CMK (cell line): ENCODE measurements around the gene PLCB4.

Experiments
- DNase-seq: peaks from one replicate; pipeline ENCODE4 v3.0.0-alpha.2; 2010; ENCODE audit warnings: low read depth

PLCB4 gene

DNA sequence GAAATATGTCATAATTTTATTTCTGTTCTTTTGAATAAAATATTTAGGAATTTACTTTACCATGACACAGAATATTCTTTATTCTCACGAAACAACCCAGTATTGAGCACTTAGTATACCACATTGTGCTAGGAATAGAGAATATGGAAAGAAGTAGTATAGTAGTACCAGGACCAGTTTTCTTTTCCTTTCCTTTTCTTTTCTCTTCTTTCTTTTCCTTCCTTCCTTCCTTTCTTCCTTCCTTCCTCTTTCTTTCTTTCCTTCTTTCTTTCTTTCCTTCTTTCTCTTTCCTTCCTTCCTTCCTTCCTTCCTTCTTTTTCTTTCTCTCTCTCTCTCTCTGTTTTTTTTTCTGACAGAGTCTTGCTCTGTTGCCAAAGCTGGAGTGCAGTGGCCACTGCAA lies 7.5 kb upstream of the PLCB4 start:
- no peak for DNase-seq

DNA sequence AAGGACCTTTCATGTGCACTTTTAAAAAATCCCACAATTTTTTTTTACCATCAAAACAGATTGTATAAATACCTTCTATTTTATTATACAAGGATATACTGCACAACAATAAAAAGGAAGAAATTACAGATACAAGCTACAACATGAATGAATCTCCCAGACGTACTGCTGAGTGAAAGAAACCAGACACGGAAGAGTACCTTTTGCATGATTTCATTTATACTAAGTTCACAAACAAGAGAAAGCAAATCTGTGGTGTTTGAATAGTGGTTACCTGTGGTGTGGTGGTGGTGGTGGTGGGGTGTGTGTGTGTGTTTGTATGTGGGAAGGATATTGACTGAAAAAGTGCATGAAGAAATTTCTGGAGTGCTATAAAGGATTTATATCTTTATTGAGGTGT lies 6.8 kb upstream of the PLCB4 start:
- no peak for DNase-seq

DNA sequence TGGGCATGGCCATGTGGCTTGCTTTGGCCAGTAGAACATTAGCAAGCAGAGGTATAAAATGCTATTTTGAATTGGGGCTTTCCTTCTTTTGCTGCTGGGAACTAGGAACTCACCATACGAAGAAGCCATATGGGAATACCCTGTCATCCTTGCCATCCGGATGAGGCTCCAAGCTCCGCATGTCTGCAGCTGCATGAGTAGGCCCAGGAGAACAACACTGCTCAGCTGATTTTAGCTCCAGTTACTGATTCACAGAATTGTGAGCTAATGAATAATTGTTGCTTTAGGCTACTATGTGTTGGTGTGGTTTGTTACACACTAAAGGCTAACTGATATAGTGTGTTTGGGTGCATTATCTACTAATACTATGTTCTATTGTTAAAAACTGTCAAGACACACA lies 2.7 kb upstream of the PLCB4 start:
- DNase-seq = no peak

DNA sequence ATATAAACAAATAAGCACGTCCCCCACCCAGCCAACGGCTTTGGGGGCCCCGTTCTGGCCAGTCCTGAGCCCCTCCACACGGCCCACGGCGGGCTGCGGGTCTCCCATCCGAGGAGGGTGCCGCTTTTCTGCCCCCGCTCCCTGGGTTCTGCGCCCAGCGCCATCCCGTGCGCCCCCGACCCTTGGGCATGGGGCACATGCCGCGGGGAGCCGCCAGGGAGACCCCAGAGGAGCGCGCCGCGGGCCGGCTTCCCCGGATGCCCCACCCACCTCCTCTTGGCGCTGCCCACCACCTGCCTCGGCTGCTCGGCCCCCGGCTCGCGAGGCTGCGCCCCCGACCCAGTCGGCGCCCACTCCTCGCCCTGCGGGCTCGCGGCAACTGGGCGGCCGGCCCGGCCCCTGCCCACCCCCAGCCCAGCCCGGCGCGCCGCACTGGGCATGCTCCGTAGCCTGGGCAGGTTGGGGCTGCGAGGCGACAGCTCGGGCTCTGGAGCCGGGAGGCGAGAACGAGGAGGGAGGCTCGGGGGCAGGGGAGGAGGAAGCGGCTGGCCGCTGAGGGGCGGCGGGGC lies 570 bp upstream of the PLCB4 start:
- peak; percentile 9 for DNase-seq

DNA sequence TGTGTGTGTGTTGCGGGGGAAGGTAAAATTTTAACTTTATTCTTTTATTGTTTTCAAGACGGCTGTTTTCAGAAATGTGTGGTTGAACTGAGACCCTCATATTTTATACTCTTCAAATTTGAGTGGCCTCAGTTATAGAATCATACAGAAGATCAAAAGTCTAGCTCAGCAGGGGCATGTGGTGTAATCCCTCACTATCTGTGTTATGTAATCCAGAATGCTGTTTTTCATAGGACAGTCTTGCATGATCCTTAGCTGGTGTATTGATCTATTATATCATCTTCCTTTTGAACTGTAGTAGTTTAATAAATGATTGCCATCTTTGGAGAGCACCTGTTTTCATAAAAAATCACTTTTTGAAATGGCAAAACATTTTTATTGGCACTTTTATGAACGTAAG lies 1.4 kb downstream of the PLCB4 start:
- no peak for DNase-seq

DNA sequence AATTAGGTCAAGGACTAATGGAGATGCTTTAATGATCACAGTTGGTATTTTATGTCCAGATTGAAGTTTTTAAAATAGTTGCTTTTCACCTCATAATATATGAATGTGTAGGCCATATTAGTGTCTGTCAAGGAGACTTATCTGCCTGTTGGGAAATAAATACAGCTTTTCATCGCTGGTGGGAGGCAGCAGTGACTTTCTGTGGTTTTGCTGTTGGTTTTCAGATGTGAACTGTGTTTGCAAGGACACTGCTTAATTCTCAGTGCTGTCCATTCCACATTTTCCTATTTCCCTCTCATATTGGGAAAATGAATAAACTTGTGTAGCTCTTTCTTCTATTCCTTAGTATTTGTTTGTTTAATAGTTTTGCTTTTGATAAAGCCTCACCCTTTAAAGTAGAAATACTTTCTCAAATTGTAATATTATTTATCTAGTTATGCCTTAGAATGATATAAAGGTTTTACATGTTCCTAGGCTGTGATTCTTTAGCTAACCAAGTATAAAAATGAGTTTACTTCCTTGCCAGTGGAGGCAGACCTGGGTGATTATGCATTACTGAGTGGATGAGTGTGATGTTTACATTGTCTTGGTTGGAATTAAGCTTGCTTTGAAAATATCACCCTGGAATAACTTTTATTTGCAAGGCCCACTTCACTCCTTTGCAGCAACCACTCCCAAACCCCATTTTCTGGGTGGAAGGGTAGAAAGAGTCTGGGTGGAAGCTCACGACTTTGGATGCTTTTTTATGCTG lies 3.3 kb downstream of the PLCB4 start:
- no peak for DNase-seq

DNA sequence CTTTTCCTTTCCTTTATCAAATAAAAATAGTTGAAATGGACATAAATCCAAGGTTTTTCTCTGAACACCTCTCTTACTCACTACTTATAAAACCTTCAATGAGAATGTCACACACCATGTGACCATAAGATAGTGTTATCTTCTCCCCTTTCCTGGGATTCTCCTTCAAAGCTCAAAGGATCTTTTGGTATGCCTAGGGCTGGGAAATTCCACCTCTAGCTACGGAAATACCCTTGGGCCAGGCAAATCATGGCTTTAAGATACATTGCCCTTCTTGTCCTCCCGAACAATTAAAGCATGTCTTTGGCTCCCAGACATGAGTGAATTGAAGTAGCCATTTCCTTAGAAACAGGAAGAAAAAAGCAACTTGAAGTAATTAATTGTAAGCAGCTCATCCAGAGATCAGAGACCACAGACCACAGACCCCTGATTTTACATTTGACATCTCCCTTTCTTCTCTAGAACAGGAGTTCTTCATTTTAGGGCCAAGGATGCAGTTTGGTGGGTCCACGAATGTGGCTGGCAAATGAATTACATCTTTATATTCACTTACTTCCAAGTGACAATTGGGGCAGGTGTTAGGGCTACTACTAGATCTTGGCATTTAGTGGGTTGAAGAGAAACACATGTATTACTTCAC lies 4.1 kb downstream of the PLCB4 start:
- no peak for DNase-seq

DNA sequence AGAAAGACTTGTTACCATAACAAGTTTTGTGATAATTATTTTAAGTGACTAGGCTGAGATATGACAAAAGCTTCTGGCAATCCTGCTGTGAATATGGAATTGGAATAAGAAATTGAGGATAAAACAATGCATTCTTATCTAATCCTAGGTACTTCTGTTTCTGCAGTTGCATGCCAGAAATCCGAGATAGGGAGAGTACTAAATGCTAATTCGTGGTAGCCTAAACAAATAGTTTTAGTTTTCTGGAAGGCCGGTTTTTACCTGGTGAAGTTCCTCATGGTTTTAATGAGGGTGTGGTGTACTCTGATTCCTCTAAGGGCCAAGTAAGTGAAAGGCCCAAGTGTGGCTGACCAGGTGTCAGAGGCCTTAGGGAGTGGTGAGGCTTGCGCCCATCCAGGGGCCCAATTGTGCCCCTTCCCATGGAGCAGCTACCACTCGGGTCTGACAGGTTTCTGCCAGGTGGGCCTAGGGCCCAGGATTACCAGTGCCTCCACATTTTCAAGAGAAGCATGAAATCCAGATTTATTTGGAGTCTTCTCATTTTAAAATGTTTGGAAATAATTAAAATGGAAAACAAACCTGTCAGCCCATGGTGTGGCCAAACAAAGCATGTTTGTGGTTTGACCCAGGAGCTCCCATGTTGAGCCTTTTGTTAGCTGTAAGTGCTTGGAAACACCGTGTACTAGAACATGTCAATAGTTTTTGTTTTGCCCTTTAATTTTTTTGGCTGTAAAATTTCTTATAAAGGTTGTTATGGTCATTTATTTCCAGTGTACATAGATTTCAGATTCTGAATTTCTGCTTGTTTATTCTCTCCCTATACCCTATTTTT lies 6.6 kb downstream of the PLCB4 start:
- DNase-seq = no peak

DNA sequence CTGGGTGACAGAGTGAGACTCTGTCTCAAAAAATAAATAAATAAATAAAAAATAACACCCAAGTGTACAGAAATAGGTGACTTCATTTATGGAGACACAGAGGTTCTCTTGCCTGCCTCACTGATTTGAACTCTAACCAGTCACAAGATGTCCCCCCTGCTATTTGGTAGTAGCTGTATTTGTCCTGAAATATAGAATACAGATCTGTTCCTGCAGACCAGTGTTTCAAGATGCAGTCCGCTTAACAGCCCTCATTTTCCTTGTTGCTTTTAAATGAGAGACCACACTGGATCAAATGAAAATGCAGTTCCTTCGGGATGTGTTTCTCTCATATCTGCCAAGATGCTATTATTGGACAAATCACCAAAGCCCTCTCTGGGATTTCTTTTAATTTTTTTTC lies 7.6 kb downstream of the PLCB4 start:
- DNase-seq = no peak

DNA sequence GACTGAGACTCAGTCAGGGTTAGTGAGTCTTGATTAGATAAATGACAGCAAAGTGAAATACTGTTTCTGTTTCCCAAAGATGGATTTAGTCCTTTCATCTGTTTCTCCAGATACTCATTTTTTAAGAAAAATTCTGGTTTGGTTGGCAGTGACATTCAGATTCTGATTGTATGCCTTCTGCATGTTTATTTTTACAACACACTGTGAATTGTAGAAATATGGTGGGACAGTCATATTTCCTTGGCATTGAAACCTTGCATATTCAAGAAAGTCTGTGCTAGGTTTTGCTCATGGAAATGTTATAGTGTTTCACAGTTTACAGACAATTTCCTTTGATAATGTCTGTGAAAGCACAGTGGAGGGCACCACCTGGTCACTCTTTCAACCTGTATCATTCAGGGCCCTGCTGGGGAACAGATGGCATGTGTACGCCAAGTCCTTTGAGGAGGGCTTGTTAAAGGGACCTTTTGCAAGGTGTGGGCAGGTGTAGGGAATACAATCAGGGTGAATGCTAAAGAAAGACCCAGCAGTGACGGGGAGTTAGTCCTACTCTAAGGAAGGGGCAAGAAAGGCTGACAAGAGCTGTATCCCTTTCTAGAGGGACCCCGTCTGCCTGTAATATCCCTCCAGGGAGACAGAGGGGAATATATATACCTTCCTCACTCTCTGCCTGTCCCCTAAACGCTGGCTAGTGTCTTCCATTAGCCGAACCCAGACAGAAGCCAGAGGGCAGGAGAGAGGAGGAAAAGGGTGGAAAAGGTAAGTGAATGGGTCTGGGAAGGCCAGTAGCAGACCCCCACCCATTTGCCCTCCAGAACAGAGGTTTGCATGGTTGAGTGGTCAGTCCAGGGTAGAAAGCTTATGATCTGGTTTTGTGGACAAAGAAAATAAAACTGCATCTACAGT lies 10.2 kb downstream of the PLCB4 start:
- no peak for DNase-seq

DNA sequence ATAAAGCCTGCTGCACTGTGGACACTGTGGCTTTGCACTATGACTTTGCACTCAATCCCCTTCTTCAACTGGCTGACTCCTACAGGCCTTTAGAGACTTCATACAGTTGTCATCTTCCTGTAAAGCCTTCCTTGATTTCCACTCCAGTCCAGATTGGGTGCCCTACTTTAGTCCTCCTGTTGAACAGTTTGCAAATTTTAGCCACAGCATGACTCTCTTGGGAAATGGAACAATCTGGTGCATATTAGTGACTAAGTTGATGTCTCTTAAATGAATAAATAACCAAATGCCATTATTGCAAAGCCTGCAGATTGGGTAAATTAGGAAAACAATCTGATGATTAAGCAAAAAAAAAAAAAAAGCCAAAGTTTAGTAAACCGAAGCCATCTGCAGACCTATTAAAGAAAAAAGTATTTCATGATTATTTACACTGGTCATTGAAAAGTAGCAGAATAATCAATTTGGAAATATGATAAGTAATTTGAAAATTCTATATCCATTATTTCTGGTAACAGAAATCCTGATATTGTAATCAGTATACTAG lies 12.6 kb downstream of the PLCB4 start:
- no peak for DNase-seq

DNA sequence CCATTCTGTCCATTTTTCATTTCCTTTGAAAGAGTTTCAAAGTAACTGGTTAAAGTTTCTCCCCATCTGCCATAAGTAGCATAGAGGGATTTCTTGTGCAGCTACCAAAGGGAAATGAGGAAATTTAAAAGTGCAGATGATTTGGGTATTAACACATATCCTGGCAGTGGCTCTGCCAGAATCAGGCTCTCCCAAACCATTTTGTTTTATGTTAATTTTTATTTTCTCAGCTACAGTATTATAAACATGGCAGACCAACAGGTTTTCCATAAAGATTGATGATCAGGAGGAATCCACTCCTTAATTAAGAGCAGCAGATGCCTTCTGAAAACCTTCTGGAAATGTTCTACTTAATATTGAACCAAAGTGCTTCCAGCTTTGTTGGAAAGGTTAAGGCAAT lies 13.9 kb downstream of the PLCB4 start:
- DNase-seq = no peak

DNA sequence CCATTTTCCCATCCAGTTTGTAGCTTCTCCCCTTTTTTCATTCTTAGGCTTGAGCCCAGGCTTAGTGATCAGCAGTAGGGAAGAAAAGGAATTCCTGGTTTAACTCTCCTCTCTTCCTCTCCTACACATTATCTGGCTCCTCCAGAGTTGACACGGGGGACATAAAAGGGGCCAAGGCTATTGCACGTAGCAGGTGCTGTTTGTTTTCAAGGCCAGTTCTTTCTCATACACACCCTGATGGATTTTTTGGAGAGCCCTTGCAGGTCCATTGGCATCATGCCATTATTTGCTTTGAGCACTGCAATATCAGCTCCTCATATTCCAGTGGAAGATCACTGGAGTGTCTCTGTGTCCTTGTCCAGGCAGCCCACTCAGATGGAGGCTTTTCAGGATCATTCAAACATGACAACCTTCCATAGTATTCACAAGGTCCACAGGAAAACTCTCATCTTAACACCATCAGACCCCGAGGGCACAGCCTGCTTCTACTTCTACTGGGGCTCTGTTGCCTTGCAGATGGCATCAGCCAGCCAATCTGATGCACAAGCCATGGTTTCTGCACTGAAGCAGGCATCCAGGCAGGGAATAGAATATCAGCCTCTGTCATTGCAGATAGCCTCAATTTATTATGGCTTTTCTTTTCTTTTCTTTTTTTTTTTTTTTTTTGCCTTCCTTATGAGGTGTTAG lies 18.8 kb downstream of the PLCB4 start:
- DNase-seq = no peak

DNA sequence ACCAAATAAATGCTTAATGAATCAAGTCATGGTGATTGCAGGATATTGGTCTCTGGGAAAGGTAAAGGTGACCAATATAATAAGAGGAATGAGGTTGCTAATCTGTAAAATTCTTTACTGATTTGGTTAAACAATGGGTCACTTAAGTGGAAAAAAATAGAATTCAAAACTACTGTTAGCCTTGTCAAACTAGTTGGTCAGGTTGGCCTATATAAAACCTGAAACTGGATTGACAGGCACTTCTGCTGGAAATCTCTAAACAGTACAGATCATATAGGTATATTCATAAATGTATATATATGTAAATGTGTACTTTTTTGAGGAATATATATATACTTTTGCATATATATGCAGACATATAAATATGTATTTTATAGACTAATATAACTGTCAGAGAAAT lies 19.7 kb downstream of the PLCB4 start:
- DNase-seq = no peak

DNA sequence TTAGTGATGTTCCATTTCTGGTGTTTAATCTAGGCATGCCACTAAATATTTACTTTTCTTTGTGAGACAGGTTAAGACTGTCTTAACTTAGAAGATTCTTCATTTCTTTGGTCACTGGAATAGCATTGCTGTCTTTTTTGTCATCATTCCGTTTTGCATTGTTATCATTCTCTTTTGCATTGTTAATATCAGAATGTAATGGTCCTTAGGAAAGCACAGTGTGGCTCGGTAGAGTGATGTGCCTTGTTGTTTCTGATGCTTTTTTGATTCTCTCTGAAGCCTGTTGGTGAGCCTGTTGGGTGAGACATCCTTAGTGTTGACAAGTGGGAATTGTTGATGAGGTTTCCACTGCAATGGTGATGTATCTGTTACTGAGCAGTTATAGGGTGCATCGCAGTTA lies 23.2 kb downstream of the PLCB4 start:
- DNase-seq = no peak

DNA sequence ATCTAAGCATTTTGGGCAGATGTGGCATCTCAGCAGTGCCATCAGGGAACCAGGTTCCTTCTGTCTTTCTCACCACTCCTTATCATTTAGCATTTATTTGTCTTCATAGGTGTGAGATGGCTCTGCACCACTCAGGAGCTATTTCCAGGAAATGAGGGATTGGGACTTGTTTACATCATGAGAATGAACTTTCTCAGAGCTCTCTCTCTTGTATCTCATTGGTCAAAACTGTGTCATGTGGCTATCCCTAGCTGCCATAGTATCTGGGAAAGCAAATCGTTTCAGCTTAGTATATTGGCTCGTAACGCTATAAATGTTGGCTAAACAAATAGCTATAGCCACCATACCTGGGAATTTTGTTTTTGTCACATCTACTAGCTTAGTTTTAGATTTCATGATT lies 23.8 kb downstream of the PLCB4 start:
- DNase-seq = no peak

DNA sequence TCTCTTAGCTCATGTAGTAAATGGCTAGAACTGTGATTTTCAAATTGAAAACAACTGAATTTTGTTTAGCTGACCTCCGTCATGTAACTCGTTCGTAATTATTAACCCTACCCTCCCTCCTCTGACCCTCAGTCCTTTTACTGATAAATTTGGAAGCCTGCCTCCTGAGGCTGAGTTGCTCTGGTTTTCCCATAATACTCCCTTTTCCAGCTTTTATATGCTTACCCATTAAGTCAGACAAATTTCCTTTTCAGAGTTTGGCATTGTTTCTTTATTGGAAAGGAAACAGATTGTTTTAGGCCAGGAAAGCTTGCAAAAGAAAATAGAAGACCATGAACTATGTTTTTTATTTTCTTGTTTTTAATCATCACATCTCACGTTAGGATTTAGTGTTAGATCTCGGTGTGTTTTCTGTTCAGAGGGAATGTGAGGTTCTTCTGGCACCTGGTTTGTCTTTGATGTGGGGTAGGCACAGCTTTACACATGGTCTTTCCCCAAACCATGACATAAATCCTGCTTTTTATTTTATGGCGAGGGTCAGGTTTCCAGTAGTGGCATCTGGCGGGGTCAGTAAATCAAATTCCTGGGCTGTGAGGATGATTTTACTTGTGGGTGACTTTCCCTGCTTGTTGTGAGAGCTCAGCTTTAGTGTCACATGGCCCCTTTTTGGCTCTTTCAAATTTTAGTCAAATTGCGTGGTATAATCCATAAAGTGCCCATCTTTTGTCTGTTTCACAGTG lies 24.5 kb downstream of the PLCB4 start:
- DNase-seq = no peak

DNA sequence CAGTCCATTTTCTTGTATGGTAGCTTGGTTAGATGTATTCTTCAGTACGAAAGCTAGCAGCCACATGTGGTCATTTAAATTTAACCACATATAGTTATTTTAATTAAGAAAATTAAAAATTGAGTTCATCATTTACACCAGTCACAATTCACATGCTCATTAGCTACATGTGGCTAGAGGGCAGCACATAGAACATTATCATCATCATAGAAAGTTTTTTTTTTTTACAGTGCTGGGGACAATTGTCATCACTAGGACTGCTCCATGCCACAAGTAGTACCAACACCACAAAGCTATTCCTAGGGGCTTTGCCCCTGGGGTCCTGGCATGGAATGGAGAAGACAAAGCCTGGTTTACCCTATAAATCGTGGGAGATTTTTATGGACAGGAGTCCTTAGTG lies 30.5 kb downstream of the PLCB4 start:
- no peak for DNase-seq

DNA sequence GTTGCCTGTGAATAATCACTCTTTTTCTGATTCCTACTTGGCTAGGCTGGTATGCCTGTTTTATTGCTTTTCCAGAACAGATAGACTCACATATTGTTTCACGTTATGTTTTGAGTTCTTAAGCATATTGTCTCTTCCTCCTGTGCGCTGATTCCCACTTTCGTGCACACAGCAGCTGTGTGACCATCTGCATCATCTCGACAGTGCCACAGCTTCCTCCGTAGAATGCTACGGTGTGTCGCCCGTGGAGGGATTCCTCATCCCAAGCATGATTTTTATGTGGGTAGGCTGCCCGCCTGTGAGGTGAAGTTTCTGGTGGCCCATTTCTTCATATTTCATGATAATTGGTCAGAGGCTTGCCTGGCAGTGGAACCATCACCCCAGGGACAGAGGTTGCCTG lies 31.8 kb downstream of the PLCB4 start:
- no peak for DNase-seq

DNA sequence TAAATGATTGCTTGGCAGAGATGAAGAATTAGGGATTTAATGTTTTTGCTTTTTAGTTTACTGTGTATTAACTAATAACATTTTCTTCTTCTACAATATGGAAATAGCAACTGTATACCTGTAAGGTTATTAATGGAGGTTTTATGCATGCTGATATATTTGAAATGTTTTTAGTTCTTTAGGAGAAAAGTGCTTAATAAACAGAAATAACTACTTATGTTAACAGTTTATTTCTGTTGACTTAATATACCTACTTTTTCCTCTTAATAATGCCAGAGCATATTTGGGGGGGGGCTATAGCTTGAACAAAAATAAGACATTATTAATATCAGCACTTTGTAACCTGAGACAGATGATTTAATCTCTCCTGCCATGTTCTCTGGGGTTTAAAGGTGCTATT lies 33.6 kb downstream of the PLCB4 start:
- DNase-seq = no peak
